B cell (primary cell): ENCODE results near the gene TMEM151A. TPM values are rescaled to one million over a fixed set of nuclear protein-coding genes. Genes with fewer than 3 reads are reported as not detected.

Experiments used
- ATAC-seq: fragments of 200-7000 bp; cut with Tn5 transposase; one replicate; pipeline ENCODE4 v1.10.0; 2021; ENCODE audit warnings: low read depth, mild to moderate bottlenecking, moderate number of reproducible peaks, moderate library complexity
- CTCF ChIA-PET: fragments of 350-600 bp; sonication (Branson Sonifier 250); formaldehyde crosslinking; loops from one replicate; lab custom pipeline; 2021; ENCODE audit warnings: antibody characterized with exemption, inconsistent platforms; lab: Charles Lee
- POLR2A ChIA-PET: fragments of 350-600 bp; sonication (Branson Sonifier 250); formaldehyde crosslinking; loops from one replicate; lab custom pipeline; 2021; ENCODE audit warnings: antibody characterized with exemption; lab: Charles Lee
- DNase-seq: peaks from one replicate; pipeline ENCODE4 v3.0.0; 2013
- H2AFZ ChIP-seq: 2 replicates; pipeline ENCODE4 v1.6.1; 2012; ENCODE audit warnings: mild to moderate bottlenecking, low read depth, low read length; ENCODE audit not compliant: insufficient read depth, poor library complexity, severe bottlenecking
- H3K27ac ChIP-seq, 2 donors: 1 replicate in 1 of 2; 2 replicates in 1 of 2; pipeline ENCODE4 v1.5.1; 2012 to 2013; ENCODE audit warnings: low read length in 2 of 2, mild to moderate bottlenecking in 2 of 2, moderate library complexity in 1 of 2
- H3K27me3 ChIP-seq, 4 experiments: fragments of 200-600 bp in 1 of 4; sonication (generic) in 1 of 4; replicated peaks in 1 of 4; 1 replicate in 2 of 4; 2 replicates in 2 of 4; pipeline versions ENCODE4 v1.6.1 to v1.7.0; 2013 to 2016; ENCODE audit warnings: low read length in 3 of 4, mild to moderate bottlenecking in 2 of 4, mixed read lengths in 1 of 4, moderate library complexity in 1 of 4; ENCODE audit not compliant: insufficient read depth in 4 of 4, control insufficient read depth in 3 of 4; ENCODE audit errors: control extremely low read depth in 1 of 4
- H3K36me3 ChIP-seq, 2 experiments: replicated peaks in 1 of 2; 1 replicate in 1 of 2; 2 replicates in 1 of 2; pipeline versions ENCODE4 v1.6.1 to v1.7.1; 2013; ENCODE audit warnings: low read length in 1 of 2; ENCODE audit not compliant: insufficient read depth in 2 of 2, control insufficient read depth in 1 of 2; ENCODE audit errors: control extremely low read depth in 1 of 2, extremely low read depth in 1 of 2
- H3K4me1 ChIP-seq, 2 donors: fragments of 200-600 bp in 1 of 2; sonication (generic) in 1 of 2; 1 replicate in 1 of 2; 2 replicates in 1 of 2; pipeline versions ENCODE4 v1.5.1 to v1.6.1; 2013 to 2017; ENCODE audit warnings: low read length in 2 of 2; ENCODE audit not compliant: control insufficient read depth in 2 of 2, insufficient read depth in 2 of 2
- H3K4me2 ChIP-seq: replicated peaks from 2 replicates; pipeline ENCODE3; 2012; ENCODE audit warnings: mild to moderate bottlenecking, low read depth, low read length; ENCODE audit not compliant: poor library complexity, severe bottlenecking
- H3K4me3 ChIP-seq, 5 experiments: fragments of 200-600 bp in 1 of 5; sonication (generic) in 1 of 5; 1 replicate in 3 of 5; 2 replicates in 2 of 5; pipeline versions ENCODE4 v1.5.1 to v1.7.0; 2011 to 2016; ENCODE audit warnings: low read length in 4 of 5, mild to moderate bottlenecking in 4 of 5, low read depth in 2 of 5, control low read depth in 1 of 5, moderate library complexity in 1 of 5; ENCODE audit not compliant: insufficient read depth in 1 of 5; ENCODE audit errors: control extremely low read depth in 1 of 5, extremely low read depth in 1 of 5
- H3K79me2 ChIP-seq: fragments of 200-600 bp; sonication (generic); one replicate; pipeline ENCODE4 v1.6.0; 2016; ENCODE audit warnings: low read length; ENCODE audit not compliant: control insufficient read depth, insufficient read depth
- H3K9ac ChIP-seq: fragments of 200-600 bp; sonication (generic); 2 replicates; pipeline ENCODE4 v1.6.1; 2017; ENCODE audit warnings: mild to moderate bottlenecking, low read length, moderate library complexity
- H3K9me3 ChIP-seq, 3 donors: one replicate each; pipeline versions ENCODE4 v1.6.1 to v1.7.1; 2013; ENCODE audit warnings: low read length in 2 of 3; ENCODE audit not compliant: control insufficient read depth in 2 of 3, insufficient read depth in 1 of 3; ENCODE audit errors: control extremely low read depth in 1 of 3
- H4K20me1 ChIP-seq: 2 replicates; pipeline ENCODE4 v1.6.0; 2012; ENCODE audit warnings: mild to moderate bottlenecking, low read length; ENCODE audit not compliant: insufficient read depth, control insufficient read depth, poor library complexity, severe bottlenecking
- H3K27ac Mint-ChIP-seq: one replicate; pipeline ENCODE4 v1.8.0; 2021; ENCODE audit warnings: mixed read lengths
- H3K27me3 Mint-ChIP-seq: one replicate; pipeline ENCODE4 v1.8.0; 2021; ENCODE audit warnings: mixed read lengths
- H3K4me1 Mint-ChIP-seq: one replicate; pipeline ENCODE4 v1.8.0; 2021; ENCODE audit warnings: mixed read lengths
- H3K4me3 Mint-ChIP-seq: one replicate; pipeline ENCODE4 v1.8.0; 2021; ENCODE audit warnings: mixed read lengths
- H3K9me3 Mint-ChIP-seq: one replicate; pipeline ENCODE4 v1.8.0; 2022; ENCODE audit warnings: mixed read lengths; ENCODE audit not compliant: insufficient read depth
- CTCF ChIP-seq: fragments of 200-600 bp; IDR thresholded peaks from one replicate; pipeline ENCODE4 v1.8.0; 2022; ENCODE audit warnings: antibody characterized with exemption, mild to moderate bottlenecking
- EZH2 ChIP-seq: IDR thresholded peaks from 2 replicates; pipeline ENCODE4 v1.6.1; 2012; ENCODE audit warnings: borderline replicate concordance, low read depth, mild to moderate bottlenecking, moderate library complexity, low read length; ENCODE audit not compliant: insufficient read depth, poor library complexity, severe bottlenecking
- WGBS: methylation state at CpG from one replicate; pipeline ENCODE4 v1.1.5; 2013; ENCODE audit warnings: missing lambda C conversion rate; ENCODE audit not compliant: insufficient coverage; 5-methylcytosine and 5-hydroxymethylcytosine counted together
- intact Hi-C: fragments of 100-400 bp; cut with micrococcal nuclease; formaldehyde crosslinking; loops from one replicate; pipeline ENCODE4 v1.10.0; 2022
- polyA plus RNA-seq: library from polyadenylated mRNA; depleted of rRNA; stranded (reverse); fragments of >200 nt; gene quantifications from 2 replicates; pipeline ENCODE4 v1.2.3, GENCODE V29; 2012
- total RNA-seq, 2 donors: library from RNA; stranded (reverse); fragments of 120-200 nt in 1 of 2; gene quantifications; 1 replicate in 1 of 2; 2 replicates in 1 of 2; pipeline versions ENCODE4 v1.2.3 to v1.2.4, GENCODE V29; 2013 to 2022

TMEM151A gene
- total and polyA plus RNA-seq, 2 donors (not counting 1 experiment from before 2014, with no cell fraction given), result 0.17 to 1.1 TPM

DNA sequence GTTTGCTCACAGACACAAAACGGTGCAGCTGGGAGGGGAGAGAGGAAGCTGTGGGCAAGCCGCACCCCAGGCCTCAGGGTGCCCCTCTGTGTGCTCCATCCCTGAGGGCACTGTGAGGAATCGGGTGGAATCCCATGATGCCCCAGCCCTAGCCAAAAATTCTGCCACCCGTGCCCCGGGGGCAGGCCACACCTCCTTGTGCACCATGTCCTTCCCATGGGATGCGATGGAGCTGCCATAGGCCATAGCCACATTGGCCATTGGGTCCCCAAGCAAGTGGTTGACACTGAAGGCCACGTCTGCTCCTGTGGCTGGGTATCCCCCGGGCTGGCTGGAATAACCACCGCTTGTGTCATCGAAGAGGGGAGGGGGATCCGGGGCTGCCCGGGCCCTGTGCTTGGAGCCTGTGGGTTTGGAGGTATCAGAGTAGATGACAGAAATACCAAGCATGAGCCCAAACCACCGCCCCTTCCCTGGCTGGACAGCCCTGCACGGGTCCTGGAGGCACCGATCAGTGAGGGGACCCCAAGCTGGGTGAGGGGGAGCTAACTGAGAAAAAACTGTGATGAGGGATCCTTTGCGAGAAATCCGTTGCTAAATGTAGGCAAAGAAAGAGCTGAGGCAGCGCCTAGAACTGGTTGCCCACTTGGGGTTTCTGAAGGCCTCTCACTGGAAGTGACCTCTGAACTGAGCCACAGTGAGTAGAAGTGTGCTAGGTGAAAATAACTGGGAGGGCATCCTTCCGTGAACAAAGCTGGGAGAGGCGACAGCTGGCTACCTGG is 3.6 kb upstream of the TMEM151A start:
- DNase-seq (no peak), ATAC-seq (no peak)
- Histone ChIP-seq H3K79me2 (peaks cover 35% of the 10 kb centered on the region), H4K20me1 (peaks cover 26% of the 10 kb centered on the region), H3K9me3 (peaks cover 0 to 4% (median 0%) of the 10 kb centered on the region in 3 donors), H3K36me3 (peaks cover 0 to 13% of the 10 kb centered on the region in 2 experiments), H3K9ac (peak overlapping the region; percentile 95), H3K27ac (peak overlapping the region; percentile 65 to 88), H3K27me3 (peaks cover 2 to 25% (median 13%) of the 10 kb centered on the region in 4 experiments), H3K4me3 (peak overlapping the region; percentile 53 to 92 (median 77)), H3K4me1 (peaks cover 35 to 45% of the 10 kb centered on the region in 2 donors), H2AFZ (peak overlapping the region; percentile 81), H3K4me2 (peak overlapping the region; percentile 94)
- peaks cover 40% of the 10 kb centered on the region for H3K4me1 Mint-ChIP-seq
- peak overlapping the region; percentile 95 for H3K4me3 Mint-ChIP-seq
- ChIA-PET CTCF (interaction anchor here (0.6 to 2.3 kb wide), 9 partner anchors 17 to 168 kb away, joined by 3 to 13 read pairs (median 4); partner anchors contain the start of gene RAB1B), POLR2A (interaction anchor here (0.6 to 1.8 kb wide), 3 partner anchors 20 to 1175 kb away, joined by 5 to 13 read pairs (median 7); partner anchors contain the start of gene RAB1B)
- intact Hi-C loops, result loop anchor here (5.0 kb wide), 1 partner anchor 84 kb away; the partner anchor contains the start of gene SLC29A2
- peaks cover 6% of the 10 kb centered on the region for H3K27me3 Mint-ChIP-seq
- WGBS, result 52% methylated on average over 20 of the region's 20 CpGs
- no peaks in the 10 kb centered on the region for H3K9me3 Mint-ChIP-seq
- H3K27ac Mint-ChIP-seq, result peak overlapping the region; percentile 77
- TF ChIP-seq EZH2, result no peak

- peak; percentile 99 for DNase-seq
- peaks cover 26% of the 10 kb centered on the region for H4K20me1 ChIP-seq
- intact Hi-C loops, result loop anchor here (1.0 to 5.0 kb wide), 4 partner anchors 21 to 177 kb away; partner anchors contain the start of genes PELI3, RAB1B and SLC29A2
- ATAC-seq, result peak; percentile 93
- H3K27me3 ChIP-seq, result peaks cover 2 to 33% (median 15%) of the 10 kb centered on the region in 4 experiments
- peaks cover 34 to 42% of the 10 kb centered on the region in 2 donors for H3K4me1 ChIP-seq
- peaks cover 0 to 4% (median 0%) of the 10 kb centered on the region in 3 donors for H3K9me3 ChIP-seq
- peak within 1 kb of the TSS; percentile 83 for H2AFZ ChIP-seq
- Mint-ChIP-seq H3K9me3 (no peaks in the 10 kb centered on the region), H3K27me3 (peaks cover 12% of the 10 kb centered on the region), H3K27ac (peak within 1 kb of the TSS; percentile 94), H3K4me1 (peaks cover 37% of the 10 kb centered on the region), H3K4me3 (peak within 1 kb of the TSS; percentile 95)
- H3K27ac ChIP-seq, result peak within 1 kb of the TSS; percentile 65 to 88
- H3K4me2 ChIP-seq, result peak within 1 kb of the TSS; percentile 94
- H3K4me3 ChIP-seq, result peak within 1 kb of the TSS; percentile 53 to 92 (median 77)
- peaks cover 0 to 13% of the 10 kb centered on the region in 2 experiments for H3K36me3 ChIP-seq
- TF ChIP-seq EZH2 (no peak), CTCF (peak; percentile 21)
- WGBS, result under 1% methylated on average over 85 of the region's 87 CpGs
- CTCF ChIA-PET, result interaction anchor here (0.8 to 2.3 kb wide), 9 partner anchors 9 to 237 kb away, joined by 3 to 13 read pairs (median 4); partner anchors contain the start of genes RAB1B and SF3B2
- H3K79me2 ChIP-seq, result peaks cover 35% of the 10 kb centered on the region
- peak within 1 kb of the TSS; percentile 95 for H3K9ac ChIP-seq
- POLR2A ChIA-PET, result interaction anchor here (0.5 to 1.8 kb wide), 5 partner anchors 21 to 1176 kb away, joined by 3 to 13 read pairs (median 5); partner anchors contain the start of gene RAB1B
Observed at GRCh38 chr11:66288671-66289547, 2.8 kb upstream of the TMEM151A start, which contains the start of gene YIF1A. Gene YIF1A (minus strand): TSS chr11:66289143. CDS start chr11:66288985, 158 bp downstream.
